Measurements from ENCODE around the gene CCNY. TPM values are rescaled to one million over a fixed set of nuclear protein-coding genes. Genes with fewer than 3 reads are reported as not detected.
"Not testable (repeated sequence)": the region's sequence is repeated elsewhere in the genome, so short reads cannot be mapped to it uniquely, and the experiment has no call there.

CCNY gene
- total RNA-seq, 1 experiment from 2014 or later = 62.2 TPM

GRCh38 chr10:35353805-35354204 is 17.5 kb downstream of the CCNY start:
- DNase-seq (ENCODE audit: low read depth, low spot score) (no peak), ATAC-seq (0 out of 2 replicates have a peak, but pooled peaks have one; percentile 6)
- H4K20me1 ChIP-seq (ENCODE audit: insufficient read depth) = peaks cover 15% of the 10 kb centered on the region; the same call in 1 of the 2 replicates
- H3K9ac ChIP-seq (ENCODE audit: low read length) = no peak overlapping the region
- intact Hi-C loops (cut with micrococcal nuclease) = no loop called here
- H3K4me2 ChIP-seq (ENCODE audit: low read length) = peak overlapping the region; percentile 35
- H3K79me2 ChIP-seq (ENCODE audit: insufficient read depth, low read length) = peaks cover 95% of the 10 kb centered on the region
- H3K4me3 ChIP-seq (replicated peaks in 1 of 2; ENCODE audit: low read depth in 1 of 2, low read length in 2 of 2) = no peak overlapping the region
- no peaks in the 10 kb centered on the region for H3K9me3 ChIP-seq (ENCODE audit: control insufficient read depth in 1 of 2, insufficient read depth in 1 of 2, low read depth in 1 of 2, low read length in 2 of 2)
- ChIA-PET CTCF (no interaction called here), POLR2A (no interaction called here), RAD21 (ENCODE audit: low non-redundant PET in 1 of 2, low total read pairs in 2 of 2, uncharacterized antibody in 2 of 2, unreplicated experiment in 2 of 2) (interaction anchor here in 1 of 2 experiments (0.7 kb wide), 1 partner anchor 22 kb away, joined by 4 read pairs; no protein-coding TSS in a partner anchor)
- no peak overlapping the region for H2AFZ ChIP-seq (ENCODE audit: low read depth, low read length, poor library complexity, severe bottlenecking)
- no peaks in the 10 kb centered on the region for H3K9me2 ChIP-seq (ENCODE audit: insufficient read depth)
- no peaks in the 10 kb centered on the region for H3K27me3 ChIP-seq (ENCODE audit: insufficient read depth, low read length)
- TF ChIP-seq ATF3 (IDR thresholded peaks at IDR 0.05) = no peak
- TF ChIP-seq RAD21 (IDR thresholded peaks at IDR 0.05; ENCODE audit: low read depth) = no peak
- no peak for TF ChIP-seq CBX3 (IDR thresholded peaks at IDR 0.05; ENCODE audit: low read depth)
- no peak for TF ChIP-seq SP1 (IDR thresholded peaks at IDR 0.05; ENCODE audit: low read depth)
- H3K36me3 ChIP-seq (ENCODE audit: control insufficient read depth in 1 of 2, insufficient read depth in 2 of 2, low read length in 2 of 2) = no peaks in the 10 kb centered on the region
- no peak overlapping the region for H3K27ac ChIP-seq (ENCODE audit: low read depth, low read length)
- BruUV-seq (replicated peaks) = no TSS peak
- H3K4me1 ChIP-seq (ENCODE audit: control insufficient read depth in 1 of 2, insufficient read depth in 2 of 2, low read length in 2 of 2) = peaks cover 13 to 14% of the 10 kb centered on the region in 2 experiments

- Histone ChIP-seq H4K20me1 (ENCODE audit: insufficient read depth) (peaks cover 15% of the 10 kb centered on the region; the same call in 1 of the 2 replicates), H3K79me2 (ENCODE audit: insufficient read depth, low read length) (peaks cover 94% of the 10 kb centered on the region), H3K4me1 (ENCODE audit: control insufficient read depth in 1 of 2, insufficient read depth in 2 of 2, low read length in 2 of 2) (peaks cover 13 to 14% of the 10 kb centered on the region in 2 experiments), H3K4me2 (ENCODE audit: low read length) (peak overlapping the region; percentile 35)
- POLR2A ChIA-PET; BruUV-seq (replicated peaks); H2AFZ ChIP-seq (ENCODE audit: low read depth, low read length, poor library complexity, severe bottlenecking); H3K27ac ChIP-seq (ENCODE audit: low read depth, low read length); H3K36me3 ChIP-seq (ENCODE audit: control insufficient read depth in 1 of 2, insufficient read depth in 2 of 2, low read length in 2 of 2); H3K9ac ChIP-seq (ENCODE audit: low read length); H3K9me2 ChIP-seq (ENCODE audit: insufficient read depth); intact Hi-C loops (cut with micrococcal nuclease); H3K9me3 ChIP-seq (ENCODE audit: control insufficient read depth in 1 of 2, insufficient read depth in 1 of 2, low read depth in 1 of 2, low read length in 2 of 2); DNase-seq (ENCODE audit: low read depth, low spot score); CTCF ChIA-PET; H3K4me3 ChIP-seq (replicated peaks in 1 of 2; ENCODE audit: low read depth in 1 of 2, low read length in 2 of 2); H3K27me3 ChIP-seq (ENCODE audit: insufficient read depth, low read length): not testable (repeated sequence)
- 0 out of 2 replicates have a peak, but pooled peaks have one; percentile 33 for TF ChIP-seq JUND (IDR thresholded peaks at IDR 0.05)
- peak; percentile 46; the same call in 1 of the 2 replicates for TF ChIP-seq FOSL1 (IDR thresholded peaks at IDR 0.05; ENCODE audit: low read depth)
- RAD21 ChIA-PET (ENCODE audit: low non-redundant PET in 1 of 2, low total read pairs in 2 of 2, uncharacterized antibody in 2 of 2, unreplicated experiment in 2 of 2) = interaction anchor here in 1 of 2 experiments (0.5 to 0.7 kb wide), 2 partner anchors 9 to 22 kb away, joined by 4 read pairs; no protein-coding TSS in a partner anchor
- peak; percentile 49; the same call in 1 of the 2 replicates for ATAC-seq
Observed at GRCh38 chr10:35354257-35354656, 17.9 kb downstream of the CCNY start.

Data from HCT116 (cell line).